Urinary bladder (tissue), 4 donors: ENCODE data around the gene SLC6A8. TPM values are rescaled to one million over a fixed set of nuclear protein-coding genes. Genes with fewer than 3 reads are reported as not detected.
"Not testable (repeated sequence)": the region's sequence is repeated elsewhere in the genome, so short reads cannot be mapped to it uniquely, and the experiment has no call there.

ENCODE experiments used
- DNase-seq: peaks from one replicate; pipeline ENCODE4 v3.0.0-alpha.2; 2015; ENCODE audit errors: extremely low spot score
- H3K27ac ChIP-seq: one replicate; pipeline ENCODE4 v1.5.1; 2013; ENCODE audit warnings: low read depth, mild to moderate bottlenecking, moderate library complexity
- H3K36me3 ChIP-seq: one replicate; pipeline ENCODE4 v1.6.1; 2013; ENCODE audit warnings: mild to moderate bottlenecking, moderate library complexity; ENCODE audit not compliant: insufficient read depth
- H3K4me1 ChIP-seq: one replicate; pipeline ENCODE4 v1.6.1; 2013; ENCODE audit warnings: mild to moderate bottlenecking, moderate library complexity; ENCODE audit not compliant: insufficient read depth
- H3K4me3 ChIP-seq: one replicate; pipeline ENCODE4 v1.5.1; 2013; ENCODE audit warnings: low read depth, low read length
- WGBS: extraction: QIAGEN DNeasy Blood & Tissue Kit; methylation state at CpG from one replicate; pipeline ENCODE4 v1.1.7; 2013; 5-methylcytosine and 5-hydroxymethylcytosine counted together
- polyA plus RNA-seq: library from polyadenylated mRNA; stranded (reverse); fragments of 200-250 nt; gene quantifications from one replicate; pipeline ENCODE4 v1.2.3, GENCODE V29; 2013
- total RNA-seq: library from RNA; depleted of rRNA; stranded (reverse); fragments of >200 nt; gene quantifications from one replicate; pipeline ENCODE4 v1.2.3, GENCODE V29; 2014
- donor health status: healthy with polysubstance abuse.
- donor health status: healthy.

SLC6A8 gene
- total and polyA plus RNA-seq, 2 donors, result 10.0 to 76.1 TPM

DNA sequence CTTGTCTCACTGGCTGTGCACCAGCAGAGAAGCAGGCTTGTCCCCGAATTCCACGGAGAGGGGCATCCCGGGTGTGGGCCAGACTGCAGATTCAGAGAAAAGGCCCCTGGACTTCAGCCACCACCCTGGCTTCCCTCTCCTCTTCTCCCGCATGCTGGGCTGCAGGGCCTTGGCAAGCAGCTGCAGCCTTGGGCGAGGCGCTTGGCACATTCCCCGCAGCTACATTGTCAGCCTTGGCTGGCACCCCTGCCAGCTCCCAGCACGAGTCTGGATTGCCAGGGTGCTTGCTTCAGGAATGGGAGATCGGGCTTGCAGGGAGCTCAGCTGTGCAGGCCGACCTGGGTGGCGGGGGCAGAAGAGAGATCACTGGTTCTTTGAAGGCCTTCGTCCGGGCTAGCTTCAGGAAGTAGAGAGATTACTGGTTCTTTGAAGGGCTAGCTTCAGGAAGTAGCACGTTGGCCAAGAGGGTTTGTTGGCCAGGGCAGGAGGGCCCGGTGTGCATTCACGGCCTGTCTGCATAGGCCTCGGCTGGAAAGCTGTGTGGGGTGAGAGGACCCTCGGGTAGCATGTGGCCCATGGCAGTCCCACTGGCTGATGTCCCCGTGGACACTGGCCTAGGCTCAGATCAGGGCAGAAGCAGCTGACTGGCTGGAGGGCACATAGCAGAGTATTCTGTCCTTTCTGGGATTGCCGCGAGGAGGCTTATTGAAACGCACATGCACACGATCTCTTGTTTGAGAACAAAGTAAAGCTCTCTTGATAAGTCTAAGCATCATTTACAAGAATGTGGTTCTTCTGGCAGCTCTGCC is 39.6 kb downstream of the SLC6A8 start:
- H3K27ac ChIP-seq, result peak overlapping the region; percentile 86
- H3K4me3 ChIP-seq, result no peak overlapping the region
- 20% methylated on average over 23 of the region's 23 CpGs for WGBS
- no peaks in the 10 kb centered on the region for H3K4me1 ChIP-seq
- H3K36me3 ChIP-seq, result no peaks in the 10 kb centered on the region
- DNase-seq, result no peak

DNA sequence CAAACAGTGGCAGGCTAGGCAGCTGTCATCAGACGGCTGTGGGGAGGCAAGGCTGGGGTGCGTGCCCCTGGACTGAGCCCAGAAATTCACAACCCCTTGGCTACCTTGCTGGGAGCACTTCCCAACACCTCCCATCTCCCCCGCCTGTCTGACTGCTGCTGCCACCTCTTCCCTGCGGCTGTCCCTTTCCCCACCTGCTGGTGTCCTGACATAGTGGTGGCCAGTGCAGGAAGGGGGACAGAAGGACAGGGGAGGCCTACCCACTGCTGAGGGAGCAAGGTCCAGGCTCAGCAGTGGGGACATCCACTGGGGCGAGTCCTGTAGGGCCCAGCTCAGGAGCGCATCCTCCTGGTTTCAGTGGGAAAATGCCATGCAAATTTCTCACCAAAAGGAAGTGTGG is 40.4 kb downstream of the SLC6A8 start:
- Histone ChIP-seq H3K27ac (no peak overlapping the region), H3K36me3 (no peaks in the 10 kb centered on the region), H3K4me1 (no peaks in the 10 kb centered on the region), H3K4me3 (no peak overlapping the region)
- DNase-seq, result no peak
- 90% methylated on average over 6 of the region's 6 CpGs for WGBS

- Histone ChIP-seq H3K4me3 (no peak overlapping the region), H3K36me3 (no peaks in the 10 kb centered on the region), H3K27ac (no peak overlapping the region), H3K4me1 (no peaks in the 10 kb centered on the region)
- DNase-seq, result no peak
- WGBS, result 95% methylated on average over 23 of the region's 23 CpGs
These were observed 41.4 kb downstream of the SLC6A8 start for GRCh38 chrX:153728951-153729631.

GRCh38 chrX:153730115-153730514 is 42.4 kb downstream of the SLC6A8 start:
- H3K4me3 ChIP-seq, H3K4me1 ChIP-seq, DNase-seq, H3K27ac ChIP-seq, H3K36me3 ChIP-seq: not testable (repeated sequence)
- 97% methylated on average over 23 of the region's 23 CpGs for WGBS

GRCh38 chrX:153731117-153731844 is 43.6 kb downstream of the SLC6A8 start:
- WGBS, result 78% methylated on average over 6 of the region's 6 CpGs
- H3K4me3 ChIP-seq, result no peak overlapping the region
- no peaks in the 10 kb centered on the region for H3K4me1 ChIP-seq
- H3K36me3 ChIP-seq, result no peaks in the 10 kb centered on the region
- H3K27ac ChIP-seq, result no peak overlapping the region
- no peak for DNase-seq

DNA sequence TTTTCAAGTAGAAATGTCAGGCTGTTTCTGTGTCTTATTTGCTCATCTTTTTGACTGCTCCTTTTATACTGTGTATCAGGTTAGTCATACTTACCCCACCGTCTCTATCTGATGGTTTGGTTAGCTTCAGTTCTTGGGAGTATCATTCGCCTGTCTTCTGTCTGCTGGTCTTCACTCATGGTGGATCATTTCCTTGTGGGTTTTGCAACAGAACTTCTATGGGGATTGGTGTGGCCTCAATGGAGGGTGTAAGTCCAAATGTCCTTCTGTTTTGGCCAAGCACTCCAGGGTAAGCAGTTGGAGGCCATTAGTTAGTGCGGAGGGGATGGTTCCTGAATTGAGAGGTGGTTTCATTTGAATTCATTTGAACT is 44.1 kb downstream of the SLC6A8 start:
- H3K27ac ChIP-seq, result no peak overlapping the region
- no peaks in the 10 kb centered on the region for H3K4me1 ChIP-seq
- DNase-seq, result no peak
- H3K36me3 ChIP-seq, result no peaks in the 10 kb centered on the region
- WGBS, result 65% methylated on average over 3 of the region's 3 CpGs
- H3K4me3 ChIP-seq, result no peak overlapping the region

- DNase-seq, result no peak
- 93% methylated on average over 14 of the region's 14 CpGs for WGBS
- H3K27ac ChIP-seq, result no peak overlapping the region
These were observed 44.7 kb downstream of the SLC6A8 start for GRCh38 chrX:153732401-153732800.

GRCh38 chrX:153733651-153734240 is 46.0 kb downstream of the SLC6A8 start:
- no peaks in the 10 kb centered on the region for H3K36me3 ChIP-seq
- H3K4me1 ChIP-seq, result no peaks in the 10 kb centered on the region
- H3K4me3 ChIP-seq, result no peak overlapping the region
- 89% methylated on average over 15 of the region's 15 CpGs for WGBS
- no peak overlapping the region for H3K27ac ChIP-seq
- DNase-seq, result no peak

More at GRCh38 chrX:153732401-153732800, 44.7 kb downstream of the SLC6A8 start:
- H3K4me3 ChIP-seq, result no peak overlapping the region
- no peaks in the 10 kb centered on the region for H3K36me3 ChIP-seq
- H3K4me1 ChIP-seq, result no peaks in the 10 kb centered on the region

DNA sequence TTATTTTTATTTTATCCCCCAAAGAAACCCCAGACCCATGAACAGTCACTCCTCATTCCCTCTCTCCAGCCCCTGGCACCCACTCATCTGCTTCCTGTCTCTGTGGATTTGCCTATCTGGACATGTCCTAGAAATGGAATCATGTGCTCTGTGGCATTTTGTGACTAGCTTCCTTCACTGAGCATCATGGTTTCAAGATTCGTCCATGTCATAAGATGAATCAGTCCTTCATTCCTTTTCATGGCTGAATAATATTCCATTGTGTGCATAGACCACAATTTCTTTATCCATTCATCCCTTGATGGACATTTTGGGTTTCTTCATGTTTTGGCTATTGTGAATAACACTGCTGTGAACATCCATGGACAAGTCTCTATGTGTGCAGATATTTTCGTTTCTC is 47.1 kb downstream of the SLC6A8 start:
- H3K4me3 ChIP-seq, result no peak overlapping the region
- no peaks in the 10 kb centered on the region for H3K36me3 ChIP-seq
- 96% methylated on average over 2 of the region's 2 CpGs for WGBS
- no peaks in the 10 kb centered on the region for H3K4me1 ChIP-seq
- no peak for DNase-seq
- no peak overlapping the region for H3K27ac ChIP-seq

GRCh38 chrX:153735274-153735673 is 47.5 kb downstream of the SLC6A8 start:
- Histone ChIP-seq H3K4me1 (no peaks in the 10 kb centered on the region), H3K36me3 (no peaks in the 10 kb centered on the region)

DNA sequence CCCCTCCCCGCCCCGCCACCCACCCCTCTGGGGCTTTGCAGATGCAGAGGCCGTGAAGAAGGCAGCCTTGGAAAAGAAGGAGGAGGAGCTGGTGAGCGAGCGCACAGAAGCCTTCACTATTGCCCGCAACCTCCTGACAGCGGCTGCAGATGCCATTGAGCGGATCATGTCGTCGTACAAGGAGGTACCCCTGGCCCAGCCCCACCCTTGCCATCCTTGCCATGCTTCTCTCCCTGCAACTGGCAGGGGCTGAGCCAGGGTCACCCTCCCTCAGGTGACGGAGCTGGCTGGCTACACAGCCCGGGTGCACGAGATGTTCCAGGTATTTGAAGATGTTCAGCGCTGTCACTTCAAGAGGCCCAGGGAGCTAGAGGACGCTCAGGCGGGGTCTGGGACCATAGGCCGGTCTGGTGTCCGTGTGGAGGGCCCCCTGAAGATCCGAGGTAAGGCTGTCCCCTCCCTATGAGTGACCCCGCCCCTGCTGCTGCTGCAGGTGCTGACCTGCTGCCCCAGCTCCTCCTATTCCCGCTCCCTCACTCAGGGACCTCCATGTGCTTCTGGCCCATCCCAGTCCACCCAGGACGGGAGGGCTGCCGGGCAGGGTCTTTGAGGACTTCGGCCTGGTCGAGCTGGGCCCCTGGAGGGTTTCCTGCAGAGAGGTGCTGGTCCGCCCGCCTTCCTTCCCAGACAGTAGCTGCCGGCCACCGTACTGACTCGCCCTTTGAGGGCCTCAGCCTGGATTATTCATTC is 48.5 kb downstream of the SLC6A8 start:
- 85% methylated on average over 30 of the region's 30 CpGs for WGBS
- H3K36me3 ChIP-seq, result no peaks in the 10 kb centered on the region
- no peaks in the 10 kb centered on the region for H3K4me1 ChIP-seq

More at GRCh38 chrX:153735274-153735673, 47.5 kb downstream of the SLC6A8 start:
- WGBS, result 83% methylated on average over 9 of the region's 9 CpGs
- Histone ChIP-seq H3K27ac (no peak overlapping the region), H3K4me3 (no peak overlapping the region)
- no peak for DNase-seq

DNA sequence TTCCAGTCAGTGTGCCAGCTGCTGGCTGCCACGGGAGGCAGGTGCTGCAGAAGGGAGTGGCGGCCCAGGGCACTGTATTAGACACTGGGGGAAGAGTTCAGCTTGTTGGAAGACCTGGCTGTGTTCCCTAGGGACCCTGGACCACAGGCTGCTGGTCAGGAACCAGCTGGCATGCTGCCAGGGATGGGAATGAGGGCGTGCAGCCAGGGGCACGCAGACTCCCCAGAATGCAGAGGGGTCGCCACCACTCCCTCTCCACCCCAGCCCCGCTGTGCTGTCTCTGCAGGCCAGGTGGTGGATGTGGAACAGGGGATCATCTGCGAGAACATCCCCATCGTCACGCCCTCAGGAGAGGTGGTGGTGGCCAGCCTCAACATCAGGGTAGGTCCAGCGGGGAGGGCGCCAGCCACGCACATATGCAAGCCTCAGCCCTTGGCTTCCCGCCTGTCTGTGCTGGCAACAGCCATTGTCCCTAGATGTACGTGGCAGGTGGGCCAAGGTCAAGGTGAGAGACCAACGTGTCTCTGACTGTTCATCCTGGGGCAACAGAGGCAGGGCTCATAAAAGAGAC is 49.2 kb downstream of the SLC6A8 start:
- no peaks in the 10 kb centered on the region for H3K4me1 ChIP-seq
- WGBS, result 78% methylated on average over 15 of the region's 15 CpGs
- no peak overlapping the region for H3K27ac ChIP-seq
- H3K4me3 ChIP-seq, result no peak overlapping the region
- H3K36me3 ChIP-seq, result no peaks in the 10 kb centered on the region
- DNase-seq, result no peak

More for the DNA sequence above, 48.5 kb downstream of the SLC6A8 start:
- H3K4me3 ChIP-seq, result no peak overlapping the region
- H3K27ac ChIP-seq, result no peak overlapping the region
- no peak for DNase-seq
